ENCODE results near the gene DPYD.
A peak's percentile ranks its signal among the peaks of the same experiment; 100 is the strongest.

The DPYD gene

GRCh38 chr1:97433094-97433823, 487.6 kb downstream of the DPYD start:
- TF ChIP-seq ZFX (IDR thresholded peaks at IDR 0.05; ENCODE audit: borderline replicate concordance) (no peak), CTCF (IDR thresholded peaks at IDR 0.05) (no peak)
- H3K27ac ChIP-seq = no peak overlapping the region

GRCh38 chr1:97427371-97427770, 493.5 kb downstream of the DPYD start:
- no peak overlapping the region for H3K27ac ChIP-seq
- no peak for TF ChIP-seq ZFX (IDR thresholded peaks at IDR 0.05; ENCODE audit: borderline replicate concordance)
- TF ChIP-seq CTCF (IDR thresholded peaks at IDR 0.05) = no peak

- TF ChIP-seq CTCF (IDR thresholded peaks at IDR 0.05) (no peak), ZFX (IDR thresholded peaks at IDR 0.05; ENCODE audit: borderline replicate concordance) (no peak)
- no peak overlapping the region for H3K27ac ChIP-seq
These were observed 496.6 kb downstream of the DPYD start for GRCh38 chr1:97424209-97424608.

- H3K27ac ChIP-seq = no peak overlapping the region
- TF ChIP-seq ZFX (IDR thresholded peaks at IDR 0.05; ENCODE audit: borderline replicate concordance) (no peak), CTCF (IDR thresholded peaks at IDR 0.05) (no peak)
These were observed 497.4 kb downstream of the DPYD start for GRCh38 chr1:97423403-97423802.

GRCh38 chr1:97417661-97418060, 503.2 kb downstream of the DPYD start:
- no peak overlapping the region for H3K27ac ChIP-seq
- TF ChIP-seq CTCF (IDR thresholded peaks at IDR 0.05) = no peak
- TF ChIP-seq ZFX (IDR thresholded peaks at IDR 0.05; ENCODE audit: borderline replicate concordance) = no peak

DNA sequence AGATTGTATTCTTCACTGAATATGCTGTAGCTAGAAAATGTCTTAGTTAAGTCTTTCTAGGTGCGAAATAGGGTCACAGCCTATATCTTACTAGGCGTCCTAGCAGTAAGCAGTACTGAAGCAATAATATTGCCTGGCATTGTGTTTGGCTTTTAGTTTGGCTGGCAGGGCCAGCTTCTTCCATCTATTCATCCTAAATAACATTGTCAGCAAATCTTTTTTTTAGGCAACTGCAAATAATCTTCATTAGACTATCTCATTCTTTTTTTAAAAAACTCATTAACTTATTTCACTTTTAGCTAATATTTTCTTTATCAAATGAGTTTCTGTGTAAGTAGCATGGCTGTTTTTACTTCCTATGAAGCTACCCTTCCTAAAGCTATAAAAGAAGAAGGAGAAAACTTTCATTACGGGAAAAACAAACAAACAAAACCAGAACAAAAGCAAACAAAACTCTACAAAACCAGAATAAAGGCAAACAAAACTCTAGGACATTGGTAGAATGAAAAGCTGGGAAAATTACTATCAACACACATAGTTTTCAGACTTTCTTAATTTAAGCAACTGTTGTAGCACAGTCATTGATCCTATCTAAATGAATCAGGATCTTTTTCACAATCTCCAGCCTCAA, 506.0 kb downstream of the DPYD start:
- TF ChIP-seq ZFX (IDR thresholded peaks at IDR 0.05; ENCODE audit: borderline replicate concordance) (no peak), CTCF (IDR thresholded peaks at IDR 0.05) (no peak)
- H3K27ac ChIP-seq = peak overlapping the region; percentile 86

DNA sequence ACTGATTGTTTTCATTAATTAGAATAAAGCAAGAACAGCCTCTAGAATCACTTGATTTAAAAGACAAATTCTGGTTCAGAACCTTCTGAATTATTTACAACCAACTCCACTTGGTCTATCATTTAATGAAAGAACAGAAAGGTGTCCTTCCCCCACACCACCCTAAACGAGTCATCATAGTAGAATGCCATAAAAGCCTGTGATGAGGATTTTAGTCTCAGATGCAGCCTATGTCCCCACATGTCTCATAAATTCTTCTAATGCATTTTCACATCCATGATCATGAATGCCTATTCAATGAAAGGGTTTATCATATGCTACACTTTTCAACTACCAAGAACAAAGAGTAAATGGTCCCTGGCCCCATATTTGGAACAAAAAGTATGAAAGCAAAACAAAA, 508.1 kb downstream of the DPYD start:
- TF ChIP-seq ZFX (IDR thresholded peaks at IDR 0.05; ENCODE audit: borderline replicate concordance) (no peak), CTCF (IDR thresholded peaks at IDR 0.05) (no peak)
- peak overlapping the region; percentile 86 for H3K27ac ChIP-seq
